HG03432 (cell line): ENCODE results near the gene LLGL2.

Experiments
- ATAC-seq: cut with Tn5 transposase; IDR thresholded peaks from one replicate; pipeline ENCODE4 v1.9.1; 2021; ENCODE audit warnings: mild to moderate bottlenecking, moderate library complexity; ENCODE audit not compliant: unreplicated experiment

The LLGL2 gene

DNA sequence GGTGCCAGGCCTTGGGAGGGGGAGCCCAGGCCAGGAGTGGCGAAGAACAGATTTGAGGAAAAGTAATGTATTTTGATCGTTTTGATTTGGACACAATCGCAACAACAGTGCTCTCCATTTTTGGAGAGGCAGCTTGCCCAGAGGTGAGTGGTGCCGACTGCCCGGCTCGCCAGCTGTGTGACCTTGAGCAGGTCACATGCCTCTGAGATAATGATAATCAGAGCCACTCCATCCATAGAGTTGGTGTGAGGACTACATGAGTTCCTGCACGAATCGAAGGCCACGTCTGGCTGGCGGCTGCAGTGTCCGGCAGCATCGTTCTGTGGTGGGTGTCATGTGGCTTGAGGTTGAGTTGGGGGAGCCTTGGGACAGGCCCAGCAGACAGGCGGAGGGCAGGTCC lies 20.7 kb downstream of the LLGL2 start:
- ATAC-seq: no peak

DNA sequence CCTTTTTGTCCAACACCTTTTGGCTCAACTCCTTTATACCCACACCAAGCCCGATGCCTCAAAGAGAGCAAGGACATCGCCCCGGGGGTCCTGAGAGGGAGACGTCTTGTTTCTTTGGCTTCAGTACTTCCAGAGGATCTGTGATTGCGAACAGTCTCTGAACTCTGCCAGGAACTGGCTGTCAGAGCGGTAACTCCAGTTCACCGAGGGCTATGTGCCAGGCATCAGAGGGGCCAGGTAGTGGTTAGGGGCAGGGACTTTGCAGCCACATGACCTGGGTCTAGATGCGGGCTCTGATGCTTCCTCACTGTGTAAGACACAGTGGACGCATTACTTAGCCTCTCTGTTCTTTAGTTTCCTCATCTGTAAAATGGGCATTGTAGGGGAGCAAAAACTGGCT lies 21.6 kb downstream of the LLGL2 start:
- ATAC-seq: no peak

DNA sequence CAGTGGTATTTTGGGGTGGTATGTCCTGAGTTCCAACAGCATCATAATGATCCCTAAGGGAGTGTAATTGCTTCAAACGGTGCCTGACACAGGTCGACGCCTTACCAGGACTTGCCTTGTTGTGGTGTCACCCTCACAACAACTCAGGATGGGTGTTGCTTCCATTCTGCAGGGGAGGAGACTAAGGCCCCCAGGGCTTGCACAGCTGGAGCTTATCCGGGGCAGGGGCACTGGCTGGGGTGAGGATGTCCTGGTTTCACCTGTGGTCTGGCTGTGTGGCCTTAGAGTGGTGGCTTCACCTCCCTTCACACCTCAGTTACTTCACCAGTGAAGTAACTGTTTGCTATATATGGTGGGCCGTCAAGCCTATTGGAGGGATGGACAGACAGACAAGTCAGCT lies 23.3 kb downstream of the LLGL2 start:
- no peak for ATAC-seq

DNA sequence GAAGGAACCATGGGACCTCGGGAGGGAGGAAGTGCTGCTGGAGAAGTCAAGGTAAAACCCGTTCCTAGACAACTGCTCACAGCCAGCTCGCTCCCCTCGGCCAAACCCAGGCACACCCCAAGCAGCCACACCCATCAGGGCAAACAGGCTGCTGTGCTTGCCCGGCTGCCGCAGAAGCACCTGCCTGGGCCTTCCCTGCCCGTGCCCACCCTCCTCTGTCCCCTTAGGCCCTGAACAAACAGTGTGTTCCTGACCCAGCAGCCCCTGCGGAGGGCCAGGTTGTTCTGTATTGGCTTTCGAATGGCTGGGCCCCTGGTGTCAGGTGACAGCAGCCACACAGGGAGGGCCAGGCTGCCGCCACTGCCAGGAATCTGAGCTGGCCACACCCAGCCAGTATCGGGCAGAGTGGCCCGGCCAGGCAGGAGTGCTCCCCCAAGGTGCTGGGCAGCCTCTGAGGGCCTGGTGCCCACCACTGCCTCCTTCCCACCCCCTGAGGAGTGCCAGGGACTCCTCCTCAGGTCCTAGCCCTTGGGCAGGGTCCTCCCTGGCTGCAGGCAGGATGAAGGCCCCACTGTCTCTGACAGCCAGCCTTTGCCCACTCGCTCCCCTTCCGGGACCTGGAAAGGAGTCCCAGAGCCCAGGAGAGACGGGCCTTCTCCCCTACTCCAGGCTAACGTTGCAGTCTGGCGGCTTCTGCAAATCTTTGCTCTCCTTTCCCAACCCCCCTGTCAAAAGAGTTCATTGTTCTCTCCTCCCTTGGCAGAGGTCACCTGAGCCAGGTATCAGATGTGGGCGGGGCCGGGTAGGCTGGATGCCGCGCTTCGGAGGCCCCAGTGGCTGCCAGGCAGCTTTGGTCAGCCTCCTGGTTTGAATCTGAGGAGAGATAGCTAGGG lies 24.0 kb downstream of the LLGL2 start:
- no peak for ATAC-seq

DNA sequence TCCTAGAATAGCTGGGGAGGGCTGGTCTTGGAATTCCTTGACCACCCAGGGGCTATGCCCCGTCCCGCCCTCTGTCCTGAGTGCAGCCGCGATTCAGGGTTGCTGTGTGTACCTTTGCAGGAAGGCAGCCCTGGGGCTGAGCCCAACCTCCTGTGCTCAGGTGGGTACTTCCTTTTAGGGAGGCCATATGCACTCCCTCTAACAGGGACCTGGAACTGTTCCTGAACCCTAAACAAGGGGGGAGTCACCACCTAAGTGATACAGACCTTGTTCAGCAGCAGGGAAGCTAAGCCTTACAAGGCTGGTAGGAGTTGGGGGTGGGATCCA lies 24.6 kb downstream of the LLGL2 start:
- ATAC-seq: no peak

DNA sequence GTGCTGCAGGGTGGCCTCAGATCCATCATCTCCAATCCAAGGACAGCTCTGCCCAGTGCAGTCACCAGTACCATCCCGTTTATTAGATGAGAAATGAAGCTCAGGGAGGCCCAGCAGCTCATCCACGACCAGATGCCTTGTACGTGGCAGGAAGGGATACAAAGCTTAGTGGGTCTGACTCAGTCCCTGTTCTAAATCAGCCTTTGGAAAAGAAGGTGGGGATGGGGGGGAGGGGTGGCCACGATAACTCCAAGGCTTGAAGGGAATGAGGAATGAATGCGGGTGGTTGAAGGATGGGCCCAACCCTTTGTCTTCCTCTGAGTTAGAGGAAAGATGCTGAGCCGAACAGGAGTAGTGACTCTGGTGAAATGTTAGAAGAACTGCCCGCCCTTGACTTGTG lies 25.8 kb downstream of the LLGL2 start:
- ATAC-seq: no peak

DNA sequence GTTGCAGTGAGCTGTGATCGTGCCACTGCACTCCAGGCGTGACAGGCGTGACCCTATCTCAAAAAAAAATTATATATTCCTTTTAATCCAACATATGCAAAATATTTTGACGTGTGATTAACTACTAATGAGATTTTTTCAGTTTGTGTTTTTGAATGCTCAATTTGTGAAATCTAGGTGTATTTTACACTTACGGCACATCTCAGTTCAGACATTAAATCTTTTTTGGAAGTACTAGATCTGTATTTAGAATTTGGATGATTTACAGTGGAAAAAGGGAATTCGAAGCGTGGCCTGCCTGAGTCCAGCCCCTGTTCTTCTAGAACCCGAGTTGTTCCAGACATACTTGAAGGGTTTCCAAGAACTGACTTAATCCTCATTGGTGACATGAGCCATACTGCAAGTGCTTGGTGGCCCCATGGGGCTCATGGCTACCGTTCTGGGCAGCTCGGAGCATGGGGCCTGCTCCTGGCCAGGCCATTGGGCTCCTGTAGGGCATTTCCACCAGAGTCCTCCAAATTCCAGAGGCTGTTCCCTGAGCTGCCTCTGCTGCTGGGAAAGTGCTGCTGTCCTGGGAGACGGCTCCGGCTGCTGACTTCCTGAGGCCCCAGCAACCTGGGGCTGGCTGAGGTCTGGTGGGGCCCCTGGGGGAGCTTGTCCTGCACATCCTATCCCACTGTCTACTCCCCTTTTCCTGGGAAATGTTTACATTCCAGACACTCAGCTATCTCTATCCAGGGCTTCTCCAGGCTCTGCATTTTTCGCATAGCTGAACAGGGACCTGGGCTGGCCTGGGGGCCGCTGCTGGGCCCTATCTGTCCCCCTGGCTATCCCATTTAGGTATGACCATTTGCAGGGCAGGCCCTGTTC lies 27.2 kb downstream of the LLGL2 start:
- ATAC-seq: no peak

DNA sequence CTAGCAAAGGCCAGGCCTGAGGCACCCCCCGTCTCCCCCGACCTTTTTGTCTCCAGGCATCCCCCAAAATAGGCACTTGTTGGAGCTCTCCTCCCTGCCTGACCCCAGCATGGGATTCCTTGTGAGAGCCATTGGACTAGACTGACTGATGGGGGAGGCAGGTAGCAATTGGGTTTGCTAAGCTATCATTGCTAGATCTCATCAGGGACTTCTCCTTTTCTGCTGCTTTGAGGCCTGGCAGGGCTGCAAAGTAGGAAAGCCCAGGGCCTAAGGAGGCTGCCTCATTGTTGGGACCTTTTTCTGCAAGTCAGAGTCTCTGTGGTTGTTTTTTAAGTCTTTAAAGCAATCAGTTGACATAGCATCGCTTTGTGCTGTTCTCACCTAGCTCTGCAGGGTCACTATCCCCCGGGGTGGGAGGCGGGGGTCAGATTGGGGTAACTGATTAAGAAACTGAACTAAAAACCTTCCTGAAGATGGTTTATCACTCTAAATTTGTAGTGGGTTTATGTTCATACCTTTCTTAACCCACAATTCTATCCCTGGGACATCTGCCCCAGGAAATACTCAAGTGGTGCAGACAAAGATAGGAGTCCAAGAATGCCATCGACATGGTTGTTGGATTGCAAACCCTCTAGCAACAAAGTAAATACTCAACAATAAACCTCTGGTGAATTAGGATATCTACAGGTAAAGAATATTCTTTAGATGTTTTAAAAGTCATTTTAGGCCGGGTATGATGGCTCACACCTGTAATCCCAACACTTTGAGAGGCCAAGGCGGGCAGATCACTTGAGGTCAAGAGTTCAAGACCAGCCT lies 28.0 kb downstream of the LLGL2 start:
- no peak for ATAC-seq

DNA sequence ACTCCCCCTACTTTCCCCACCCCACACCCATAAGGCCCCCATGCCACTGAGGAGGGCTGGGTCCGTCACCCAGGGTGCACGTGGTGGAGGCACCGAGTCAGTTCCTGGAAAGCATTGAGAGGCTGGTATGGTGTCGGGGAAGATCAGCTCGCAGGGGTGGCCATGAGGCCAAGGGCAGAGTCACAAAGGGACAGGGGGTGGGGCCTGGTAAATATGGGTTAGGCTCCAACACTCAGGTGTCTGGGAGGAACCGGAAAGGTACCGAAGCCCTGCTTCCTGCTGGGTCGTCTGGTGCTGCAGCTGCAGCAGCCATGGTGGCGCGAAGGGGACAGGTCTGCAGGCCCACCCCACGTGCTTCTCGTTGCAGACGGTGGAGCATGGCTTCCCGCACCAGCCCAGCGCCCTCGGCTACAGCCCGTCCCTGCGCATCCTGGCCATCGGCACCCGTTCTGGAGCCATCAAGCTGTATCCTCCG lies 30.2 kb downstream of the LLGL2 start:
- no peak for ATAC-seq

DNA sequence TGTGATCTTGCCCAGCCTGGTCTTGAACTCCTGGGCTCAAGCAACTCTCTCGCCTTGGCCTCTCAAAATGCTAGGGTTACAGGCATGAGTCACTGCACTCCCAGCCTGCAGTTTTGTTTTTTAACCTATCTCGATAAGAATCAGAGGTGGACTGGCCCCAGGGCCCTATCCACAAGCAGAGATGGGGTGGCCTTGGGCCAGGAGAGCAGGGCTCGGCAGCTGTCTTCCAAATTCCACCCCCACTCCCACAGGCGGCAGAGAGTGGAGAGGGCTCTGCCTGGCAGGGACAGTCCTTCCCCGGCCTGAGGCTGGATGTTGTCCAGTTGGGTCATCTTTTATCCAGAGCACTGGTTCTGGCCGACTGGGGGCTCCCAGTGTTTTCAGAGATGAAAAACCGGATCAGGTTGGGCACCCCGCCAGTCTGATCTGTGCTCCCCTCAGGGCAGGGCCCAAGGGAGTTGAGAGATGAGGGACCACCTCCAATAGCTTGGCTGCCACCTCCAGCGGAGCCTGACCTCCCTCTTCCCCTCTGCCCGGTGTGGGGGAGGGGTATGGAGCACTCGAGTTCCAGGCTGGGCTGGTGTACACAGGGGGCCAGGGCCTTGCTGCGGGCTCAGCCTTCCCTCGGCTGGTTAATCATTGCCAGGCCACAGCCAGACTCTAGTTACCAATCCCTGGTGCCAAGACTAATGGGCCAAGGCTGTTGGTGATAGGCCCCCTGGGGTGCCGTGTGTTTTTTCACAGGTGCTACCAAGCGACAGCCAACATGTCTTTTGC lies 31.8 kb downstream of the LLGL2 start:
- ATAC-seq: no peak

DNA sequence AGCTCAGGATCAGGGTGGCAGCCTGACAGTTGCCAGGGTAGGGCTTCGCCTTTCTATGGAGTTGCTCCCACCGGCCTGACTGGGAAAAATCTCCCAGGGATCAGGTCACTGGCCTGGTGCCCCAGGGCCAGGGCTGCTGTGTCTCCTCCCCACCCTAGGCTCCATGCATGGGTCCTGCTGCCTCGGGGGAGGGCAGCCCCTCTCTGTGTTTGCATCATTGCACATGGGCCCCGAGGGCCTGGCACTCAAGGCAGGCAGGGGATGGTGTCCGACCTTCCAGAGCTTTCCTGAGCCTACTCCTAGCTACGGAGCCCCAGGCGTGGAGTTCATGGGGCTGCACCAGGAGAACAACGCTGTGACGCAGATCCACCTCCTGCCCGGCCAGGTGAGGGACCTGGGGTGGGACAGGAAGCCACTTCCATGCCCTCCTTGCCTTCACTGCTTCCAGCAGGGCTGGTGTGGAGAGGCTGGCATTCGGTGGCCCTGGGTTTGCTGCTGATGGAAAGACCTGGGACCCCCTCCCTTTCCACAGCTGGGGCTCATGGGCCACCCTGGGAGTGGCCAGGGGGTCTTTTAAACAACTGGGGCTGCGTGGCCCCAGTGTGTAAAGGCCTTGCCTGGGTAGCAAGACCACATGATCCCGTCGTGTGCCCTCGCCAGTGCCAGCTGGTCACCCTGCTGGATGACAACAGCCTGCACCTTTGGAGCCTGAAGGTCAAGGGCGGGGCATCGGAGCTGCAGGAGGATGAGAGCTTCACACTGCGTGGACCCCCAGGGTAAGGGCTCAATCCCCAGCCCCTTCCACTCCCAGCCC lies 32.6 kb downstream of the LLGL2 start:
- ATAC-seq: no peak

DNA sequence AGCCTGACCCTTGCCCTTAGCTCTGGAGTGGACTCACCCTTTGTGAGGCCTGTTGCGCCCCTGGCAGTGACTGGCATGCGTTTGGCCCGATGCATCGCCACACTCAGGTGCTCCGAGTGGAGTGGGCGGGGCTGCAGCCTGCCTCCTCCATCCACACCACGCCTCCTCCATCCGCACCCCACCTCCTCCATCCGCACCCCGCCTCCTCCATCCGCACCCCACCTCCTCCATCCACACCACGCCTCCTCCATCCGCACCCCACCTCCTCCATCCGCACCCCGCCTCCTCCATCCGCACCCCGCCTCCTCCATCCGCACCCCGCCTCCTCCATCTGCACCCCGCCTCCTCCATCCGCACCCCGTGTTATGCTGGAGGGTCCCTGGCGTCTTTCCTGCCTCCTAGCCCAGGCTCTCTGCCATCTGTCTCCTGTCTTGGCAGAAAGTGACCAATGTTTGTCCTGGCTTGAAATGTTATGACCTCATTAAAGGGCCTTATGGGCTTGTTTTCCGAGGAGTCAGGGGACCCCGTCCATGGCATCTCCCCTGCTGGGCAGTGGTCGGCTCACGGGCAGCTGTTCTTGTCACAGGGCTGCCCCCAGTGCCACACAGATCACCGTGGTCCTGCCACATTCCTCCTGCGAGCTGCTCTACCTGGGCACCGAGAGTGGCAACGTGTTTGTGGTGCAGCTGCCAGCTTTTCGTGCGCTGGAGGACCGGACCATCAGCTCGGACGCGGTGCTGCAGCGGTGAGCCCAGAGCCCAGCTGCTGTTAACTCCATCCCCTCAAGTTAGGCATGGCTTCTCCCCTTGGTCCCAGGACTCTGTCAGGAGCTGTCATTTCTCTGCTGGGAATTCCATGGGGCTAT lies 33.4 kb downstream of the LLGL2 start:
- no peak for ATAC-seq

DNA sequence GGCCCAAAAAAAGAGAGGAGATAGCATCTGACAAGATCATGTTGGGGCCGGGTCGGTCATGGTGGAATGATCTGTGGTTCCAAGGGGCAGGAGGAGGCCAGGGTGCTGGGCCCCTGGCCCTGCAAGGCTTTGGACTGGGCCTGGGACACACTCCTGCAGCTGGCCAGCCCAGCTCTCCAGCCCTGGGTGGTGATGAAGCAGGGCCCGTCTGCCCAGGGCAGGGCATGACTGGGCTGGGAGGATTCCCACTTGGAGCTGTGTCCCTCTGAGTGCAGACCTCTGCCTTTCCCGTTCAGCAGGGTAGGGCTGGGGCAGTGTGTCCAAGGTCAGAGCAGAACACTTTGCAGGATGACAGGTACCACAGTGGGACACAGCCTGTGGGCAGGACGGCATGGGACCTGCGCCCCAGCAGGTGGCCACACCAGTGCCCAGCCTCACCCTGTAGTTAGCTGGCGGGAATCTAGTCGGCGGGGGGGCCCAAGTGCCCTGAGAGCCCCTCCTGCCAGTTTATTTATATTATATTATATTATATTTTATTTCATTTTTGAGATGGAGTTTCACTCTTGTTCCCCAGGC lies 34.5 kb downstream of the LLGL2 start:
- no peak for ATAC-seq

DNA sequence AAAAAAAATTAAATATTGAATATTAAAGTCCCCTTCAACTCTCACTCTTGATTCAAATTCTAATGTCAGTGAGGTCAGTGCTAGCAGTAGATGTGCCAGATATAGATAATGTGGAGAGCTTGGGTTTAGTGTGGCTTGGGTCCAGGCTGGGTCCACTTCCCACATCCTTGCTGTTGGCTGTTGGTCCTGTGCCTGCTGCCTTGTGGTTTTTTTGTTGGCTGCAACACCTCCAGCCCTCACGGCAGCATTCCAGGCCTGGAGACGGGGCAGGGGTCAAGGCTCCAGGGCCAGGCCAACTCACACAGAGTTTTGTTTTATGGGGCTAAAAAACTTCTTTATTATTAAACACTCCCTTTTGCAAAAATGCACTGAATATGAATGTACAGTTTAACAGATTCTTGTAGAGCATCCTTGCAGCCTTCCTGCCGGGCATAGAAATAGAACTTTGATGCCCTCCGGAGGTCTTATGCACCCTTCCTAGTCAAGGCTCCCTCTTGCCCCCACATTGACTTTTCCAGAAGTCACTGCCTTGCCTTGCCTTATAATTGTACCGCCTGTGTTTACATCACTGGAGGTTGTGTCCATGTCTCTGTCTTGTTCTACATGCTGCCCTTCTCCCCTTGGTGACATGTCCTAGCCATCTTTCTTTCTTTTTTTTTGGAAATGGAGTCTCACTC lies 36.6 kb downstream of the LLGL2 start:
- ATAC-seq: no peak

DNA sequence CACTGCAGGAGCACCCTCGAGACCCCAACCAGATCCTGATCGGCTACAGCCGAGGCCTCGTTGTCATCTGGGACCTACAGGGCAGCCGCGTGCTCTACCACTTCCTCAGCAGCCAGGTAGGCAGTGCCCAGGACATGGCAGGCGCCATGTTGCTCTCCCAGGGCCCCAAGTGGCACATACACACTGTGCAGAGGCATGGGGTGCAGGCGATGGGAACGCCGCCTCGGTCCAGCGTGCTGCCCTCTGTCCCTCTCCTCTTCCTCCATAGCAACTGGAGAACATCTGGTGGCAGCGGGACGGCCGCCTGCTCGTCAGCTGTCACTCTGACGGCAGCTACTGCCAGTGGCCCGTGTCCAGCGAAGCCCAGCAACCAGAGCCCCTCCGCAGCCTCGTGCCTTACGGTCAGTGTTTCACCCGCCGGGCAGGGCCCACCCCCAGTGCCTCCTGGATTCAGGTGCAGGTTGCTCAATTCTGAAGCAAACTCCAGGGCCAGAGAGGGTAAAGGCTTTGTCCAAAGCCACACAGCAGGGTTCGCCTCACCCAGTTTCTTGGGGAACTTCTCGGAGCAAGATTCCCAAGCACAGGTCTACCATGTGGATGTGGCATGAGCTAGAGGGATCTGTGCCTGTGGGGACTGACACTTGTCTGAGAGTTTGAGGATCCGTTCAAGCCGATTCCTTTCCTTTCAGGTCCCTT lies 37.7 kb downstream of the LLGL2 start:
- no peak for ATAC-seq

DNA sequence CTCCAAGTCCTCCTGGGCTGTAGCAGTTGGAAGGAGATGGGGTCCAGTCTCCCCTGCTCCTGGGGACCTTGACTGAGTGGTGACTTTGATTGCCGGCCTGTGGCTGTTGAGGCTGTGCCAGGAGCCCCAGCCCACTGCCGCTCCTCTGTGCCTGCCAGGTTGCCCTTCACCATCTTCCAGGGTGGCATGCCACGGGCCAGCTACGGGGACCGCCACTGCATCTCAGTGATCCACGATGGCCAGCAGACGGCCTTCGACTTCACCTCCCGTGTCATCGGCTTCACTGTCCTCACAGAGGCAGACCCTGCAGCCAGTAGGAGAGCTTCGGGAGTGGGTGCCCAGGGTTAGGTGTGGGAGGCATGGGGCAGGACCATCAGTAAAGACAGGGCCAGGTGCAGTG lies 38.7 kb downstream of the LLGL2 start:
- no peak for ATAC-seq

DNA sequence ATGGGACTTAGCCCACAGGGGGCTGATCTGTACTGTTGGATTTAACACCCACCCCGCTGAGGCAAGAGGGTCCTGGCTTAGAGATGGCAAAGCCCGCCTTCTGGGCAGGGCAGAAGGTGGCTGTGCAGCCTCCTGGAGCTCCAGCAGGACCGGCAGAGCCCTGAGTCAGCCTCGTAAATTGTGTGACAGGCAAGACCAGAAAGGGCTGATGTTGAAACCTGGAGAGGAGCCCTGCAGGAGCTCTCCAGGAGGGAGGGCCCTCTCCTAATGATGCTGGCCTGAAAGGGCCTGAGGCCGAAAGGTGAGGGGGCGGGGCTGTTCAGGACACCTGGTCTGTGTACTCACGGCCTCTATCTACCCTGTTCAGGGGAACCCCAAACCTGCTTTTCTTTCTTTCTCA lies 39.6 kb downstream of the LLGL2 start:
- no peak for ATAC-seq
